GM23338 (cell line): ENCODE data around the gene AKNA. TPM values are rescaled to one million over a fixed set of nuclear protein-coding genes. Genes with fewer than 3 reads are reported as not detected.

ENCODE experiments used
- ATAC-seq: fragments of 200-7000 bp; cut with Tn5 transposase; 3 replicates; pipeline ENCODE4 v1.9.1; 2020
- DNase-seq: peaks from one replicate; pipeline ENCODE4 v3.0.0-alpha.2; 2015; ENCODE audit warnings: low spot score
- H2AFZ ChIP-seq: fragments of 200-600 bp; sonication (generic); 2 replicates; pipeline ENCODE4 v1.8.0; 2016; ENCODE audit warnings: antibody characterized with exemption, mild to moderate bottlenecking, moderate library complexity
- H3F3A ChIP-seq: fragments of 200-600 bp; sonication (generic); replicated peaks from 2 replicates; pipeline ENCODE4 v1.8.0; 2017; ENCODE audit warnings: antibody characterized with exemption, mixed run types, low read depth
- H3K27ac ChIP-seq: fragments of 200-600 bp; sonication (generic); 2 replicates; pipeline ENCODE4 v1.6.1; 2016; ENCODE audit warnings: low read depth
- H3K27me3 ChIP-seq: fragments of 200-600 bp; sonication (generic); 2 replicates; pipeline ENCODE4 v1.8.0; 2016; ENCODE audit warnings: mild to moderate bottlenecking, mixed run types, moderate library complexity; ENCODE audit not compliant: insufficient read depth
- H3K36me3 ChIP-seq: fragments of 200-600 bp; sonication (generic); 2 replicates; pipeline ENCODE4 v1.8.0; 2016; ENCODE audit warnings: mild to moderate bottlenecking; ENCODE audit not compliant: insufficient read depth
- H3K4me1 ChIP-seq: fragments of 200-600 bp; sonication (generic); 2 replicates; pipeline ENCODE4 v1.8.0; 2016; ENCODE audit warnings: mild to moderate bottlenecking, moderate library complexity; ENCODE audit not compliant: insufficient read depth
- H3K4me2 ChIP-seq: fragments of 200-600 bp; sonication (generic); 2 replicates; pipeline ENCODE4 v1.7.1; 2017; ENCODE audit warnings: mixed run types
- H3K4me3 ChIP-seq: fragments of 200-600 bp; sonication (generic); 2 replicates; pipeline ENCODE4 v1.6.1; 2016; ENCODE audit warnings: mixed run types
- H3K79me2 ChIP-seq: fragments of 200-600 bp; sonication (generic); replicated peaks from 2 replicates; pipeline ENCODE4 v1.8.0; 2017; ENCODE audit warnings: mild to moderate bottlenecking; ENCODE audit not compliant: insufficient read depth
- H3K9me2 ChIP-seq: fragments of 200-600 bp; sonication (generic); 2 replicates; pipeline ENCODE4 v1.8.0; 2017; ENCODE audit not compliant: insufficient read depth
- H4K20me1 ChIP-seq: fragments of 200-600 bp; sonication (generic); replicated peaks from 2 replicates; pipeline ENCODE4 v1.8.0; 2017; ENCODE audit warnings: mild to moderate bottlenecking; ENCODE audit not compliant: insufficient read depth
- H3K27ac Mint-ChIP-seq: 2 replicates; pipeline ENCODE4 v1.8.0; 2020; ENCODE audit warnings: inconsistent platforms, mild to moderate bottlenecking, moderate library complexity, mixed read lengths
- H3K27me3 Mint-ChIP-seq: 3 replicates; pipeline ENCODE4 v1.8.0; 2022; ENCODE audit warnings: low read depth, mild to moderate bottlenecking, moderate library complexity, mixed read lengths, inconsistent platforms; ENCODE audit not compliant: insufficient read depth, poor library complexity
- H3K36me3 Mint-ChIP-seq: 3 replicates; pipeline ENCODE4 v1.8.0; 2021; ENCODE audit warnings: low read depth, mild to moderate bottlenecking, inconsistent platforms, moderate library complexity, mixed read lengths
- H3K4me1 Mint-ChIP-seq: 3 replicates; pipeline ENCODE4 v1.8.0; 2020; ENCODE audit warnings: mild to moderate bottlenecking, inconsistent platforms, mixed read lengths
- H3K4me3 Mint-ChIP-seq: 3 replicates; pipeline ENCODE4 v1.8.0; 2021; ENCODE audit warnings: moderate library complexity, mild to moderate bottlenecking, inconsistent platforms, mixed read lengths
- H3K9me3 Mint-ChIP-seq: 3 replicates; pipeline ENCODE4 v1.8.0; 2020; ENCODE audit warnings: moderate library complexity, mild to moderate bottlenecking, inconsistent platforms, mixed read lengths
- JUNB ChIP-seq: IDR thresholded peaks from one replicate; pipeline ENCODE4 v1.6.1; 2016; ENCODE audit warnings: antibody characterized with exemption; ENCODE audit not compliant: unreplicated experiment
- NANOG ChIP-seq: IDR thresholded peaks from 2 replicates; pipeline ENCODE4 v1.6.1; 2016; ENCODE audit warnings: antibody characterized with exemption, borderline replicate concordance
- POLR2AphosphoS5 ChIP-seq: IDR thresholded peaks from 2 replicates; pipeline ENCODE4 v1.6.1; 2016; ENCODE audit warnings: antibody characterized with exemption, low read depth
- ZNF114 ChIP-seq: fragments of 250-450 bp; sonication (Bioruptor Pico); IDR thresholded peaks from 2 replicates; pipeline ENCODE4 v1.5.0; 2020; ENCODE audit warnings: mild to moderate bottlenecking, moderate library complexity
- ZNF331 ChIP-seq: fragments of 250-450 bp; sonication (Bioruptor Pico); IDR thresholded peaks from 2 replicates; pipeline ENCODE4 v1.5.0; 2020; ENCODE audit warnings: low read depth, mild to moderate bottlenecking, moderate library complexity
- polyA plus RNA-seq: library from polyadenylated mRNA; unstranded; fragments of >200 nt; fragmentation: Nextera tagmentation; extraction: Ambion mirVana; gene quantifications from 2 replicates; pipeline ENCODE4 v1.2.1, GENCODE V29; 2016
- total RNA-seq: library from RNA; depleted of rRNA; stranded (reverse); fragments of >200 nt; shearing (Covaris generic); gene quantifications from 2 replicates; pipeline ENCODE4 v1.2.3, GENCODE V29; 2014
- TF ChIP-seq, protein P1 (sequence below), 2 experiments: fragments of 200-600 bp in 1 of 2; sonication (generic) in 1 of 2; conservative IDR thresholded peaks; 2 replicates each; pipeline versions ENCODE4 v1.5.1 to v1.6.1; 2016 to 2017; ENCODE audit warnings: antibody characterized with exemption in 2 of 2, low read depth in 2 of 2, mild to moderate bottlenecking in 2 of 2, moderate library complexity in 1 of 2
- TF ChIP-seq, protein P2 (sequence below): IDR thresholded peaks from 2 replicates; pipeline ENCODE4 v1.6.1; 2016; ENCODE audit warnings: antibody characterized with exemption
- TF ChIP-seq, protein P3 (sequence below): fragments of 250-450 bp; sonication (Bioruptor Pico); IDR thresholded peaks from 2 replicates; pipeline ENCODE4 v1.5.0; 2020; ENCODE audit warnings: mild to moderate bottlenecking, moderate library complexity

AKNA gene
- total and polyA plus RNA-seq, 2 experiments from 2014 or later = 9.0 to 28.1 TPM

DNA sequence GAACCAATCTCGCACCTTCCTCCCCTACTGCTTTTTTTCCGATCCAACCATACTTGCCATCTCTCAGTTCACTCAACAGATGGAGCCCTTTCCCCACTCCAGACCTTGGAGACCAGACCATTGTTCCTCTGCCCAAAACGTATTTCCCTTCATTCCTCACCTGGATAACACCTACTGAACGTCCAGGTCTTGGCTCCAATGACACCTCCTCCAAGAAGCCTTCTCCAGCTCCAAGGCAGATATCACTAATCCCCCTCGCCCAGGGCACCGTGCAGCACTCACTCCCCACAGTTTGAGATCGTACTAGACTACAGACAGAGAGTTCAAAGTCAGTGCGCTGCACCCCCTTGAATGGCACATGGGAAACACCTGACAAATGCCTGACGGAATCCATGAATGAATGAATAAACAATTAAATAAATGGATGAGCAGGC lies 47.1 kb upstream of the AKNA start:
- ATAC-seq = peak; percentile 94
- no peaks in the 10 kb centered on the region for H3K36me3 Mint-ChIP-seq
- H3K27ac ChIP-seq = no peak overlapping the region

DNA sequence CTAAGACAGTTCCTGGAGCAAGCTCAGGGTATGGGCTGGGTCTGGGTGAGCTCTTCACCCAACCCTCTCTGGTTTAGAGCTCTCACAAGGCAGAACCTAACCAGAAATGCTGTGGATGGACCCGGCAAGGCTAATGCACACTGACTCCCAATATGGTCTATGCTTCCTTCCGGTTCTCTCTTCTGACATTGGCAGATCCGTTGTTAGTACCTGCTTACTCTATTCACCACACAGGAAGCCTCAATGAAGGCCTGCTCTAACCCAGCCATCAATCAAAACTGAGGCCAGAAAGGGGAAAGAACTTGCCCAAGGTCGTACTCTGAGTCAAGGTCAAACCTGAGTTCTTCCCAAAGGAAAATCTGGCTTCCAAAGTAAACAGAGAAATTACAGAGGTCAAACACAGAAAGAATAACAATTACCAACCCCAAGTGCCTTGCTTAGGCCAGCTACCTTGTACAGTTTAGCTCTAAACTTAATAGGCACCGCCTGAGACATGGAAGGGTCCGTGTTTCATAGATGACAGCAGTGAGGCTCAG lies 46.0 kb upstream of the AKNA start:
- no peak overlapping the region for H3K4me2 ChIP-seq
- TF ChIP-seq, protein P1, sequence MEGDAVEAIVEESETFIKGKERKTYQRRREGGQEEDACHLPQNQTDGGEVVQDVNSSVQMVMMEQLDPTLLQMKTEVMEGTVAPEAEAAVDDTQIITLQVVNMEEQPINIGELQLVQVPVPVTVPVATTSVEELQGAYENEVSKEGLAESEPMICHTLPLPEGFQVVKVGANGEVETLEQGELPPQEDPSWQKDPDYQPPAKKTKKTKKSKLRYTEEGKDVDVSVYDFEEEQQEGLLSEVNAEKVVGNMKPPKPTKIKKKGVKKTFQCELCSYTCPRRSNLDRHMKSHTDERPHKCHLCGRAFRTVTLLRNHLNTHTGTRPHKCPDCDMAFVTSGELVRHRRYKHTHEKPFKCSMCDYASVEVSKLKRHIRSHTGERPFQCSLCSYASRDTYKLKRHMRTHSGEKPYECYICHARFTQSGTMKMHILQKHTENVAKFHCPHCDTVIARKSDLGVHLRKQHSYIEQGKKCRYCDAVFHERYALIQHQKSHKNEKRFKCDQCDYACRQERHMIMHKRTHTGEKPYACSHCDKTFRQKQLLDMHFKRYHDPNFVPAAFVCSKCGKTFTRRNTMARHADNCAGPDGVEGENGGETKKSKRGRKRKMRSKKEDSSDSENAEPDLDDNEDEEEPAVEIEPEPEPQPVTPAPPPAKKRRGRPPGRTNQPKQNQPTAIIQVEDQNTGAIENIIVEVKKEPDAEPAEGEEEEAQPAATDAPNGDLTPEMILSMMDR (conservative IDR thresholded peaks at IDR 0.05; ENCODE audit: low read depth in 2 of 2) = no peak
- TF ChIP-seq ZNF331 = no peak
- TF ChIP-seq, protein P2, sequence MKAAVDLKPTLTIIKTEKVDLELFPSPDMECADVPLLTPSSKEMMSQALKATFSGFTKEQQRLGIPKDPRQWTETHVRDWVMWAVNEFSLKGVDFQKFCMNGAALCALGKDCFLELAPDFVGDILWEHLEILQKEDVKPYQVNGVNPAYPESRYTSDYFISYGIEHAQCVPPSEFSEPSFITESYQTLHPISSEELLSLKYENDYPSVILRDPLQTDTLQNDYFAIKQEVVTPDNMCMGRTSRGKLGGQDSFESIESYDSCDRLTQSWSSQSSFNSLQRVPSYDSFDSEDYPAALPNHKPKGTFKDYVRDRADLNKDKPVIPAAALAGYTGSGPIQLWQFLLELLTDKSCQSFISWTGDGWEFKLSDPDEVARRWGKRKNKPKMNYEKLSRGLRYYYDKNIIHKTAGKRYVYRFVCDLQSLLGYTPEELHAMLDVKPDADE = no peak
- TF ChIP-seq JUNB = no peak
- TF ChIP-seq, protein P3, sequence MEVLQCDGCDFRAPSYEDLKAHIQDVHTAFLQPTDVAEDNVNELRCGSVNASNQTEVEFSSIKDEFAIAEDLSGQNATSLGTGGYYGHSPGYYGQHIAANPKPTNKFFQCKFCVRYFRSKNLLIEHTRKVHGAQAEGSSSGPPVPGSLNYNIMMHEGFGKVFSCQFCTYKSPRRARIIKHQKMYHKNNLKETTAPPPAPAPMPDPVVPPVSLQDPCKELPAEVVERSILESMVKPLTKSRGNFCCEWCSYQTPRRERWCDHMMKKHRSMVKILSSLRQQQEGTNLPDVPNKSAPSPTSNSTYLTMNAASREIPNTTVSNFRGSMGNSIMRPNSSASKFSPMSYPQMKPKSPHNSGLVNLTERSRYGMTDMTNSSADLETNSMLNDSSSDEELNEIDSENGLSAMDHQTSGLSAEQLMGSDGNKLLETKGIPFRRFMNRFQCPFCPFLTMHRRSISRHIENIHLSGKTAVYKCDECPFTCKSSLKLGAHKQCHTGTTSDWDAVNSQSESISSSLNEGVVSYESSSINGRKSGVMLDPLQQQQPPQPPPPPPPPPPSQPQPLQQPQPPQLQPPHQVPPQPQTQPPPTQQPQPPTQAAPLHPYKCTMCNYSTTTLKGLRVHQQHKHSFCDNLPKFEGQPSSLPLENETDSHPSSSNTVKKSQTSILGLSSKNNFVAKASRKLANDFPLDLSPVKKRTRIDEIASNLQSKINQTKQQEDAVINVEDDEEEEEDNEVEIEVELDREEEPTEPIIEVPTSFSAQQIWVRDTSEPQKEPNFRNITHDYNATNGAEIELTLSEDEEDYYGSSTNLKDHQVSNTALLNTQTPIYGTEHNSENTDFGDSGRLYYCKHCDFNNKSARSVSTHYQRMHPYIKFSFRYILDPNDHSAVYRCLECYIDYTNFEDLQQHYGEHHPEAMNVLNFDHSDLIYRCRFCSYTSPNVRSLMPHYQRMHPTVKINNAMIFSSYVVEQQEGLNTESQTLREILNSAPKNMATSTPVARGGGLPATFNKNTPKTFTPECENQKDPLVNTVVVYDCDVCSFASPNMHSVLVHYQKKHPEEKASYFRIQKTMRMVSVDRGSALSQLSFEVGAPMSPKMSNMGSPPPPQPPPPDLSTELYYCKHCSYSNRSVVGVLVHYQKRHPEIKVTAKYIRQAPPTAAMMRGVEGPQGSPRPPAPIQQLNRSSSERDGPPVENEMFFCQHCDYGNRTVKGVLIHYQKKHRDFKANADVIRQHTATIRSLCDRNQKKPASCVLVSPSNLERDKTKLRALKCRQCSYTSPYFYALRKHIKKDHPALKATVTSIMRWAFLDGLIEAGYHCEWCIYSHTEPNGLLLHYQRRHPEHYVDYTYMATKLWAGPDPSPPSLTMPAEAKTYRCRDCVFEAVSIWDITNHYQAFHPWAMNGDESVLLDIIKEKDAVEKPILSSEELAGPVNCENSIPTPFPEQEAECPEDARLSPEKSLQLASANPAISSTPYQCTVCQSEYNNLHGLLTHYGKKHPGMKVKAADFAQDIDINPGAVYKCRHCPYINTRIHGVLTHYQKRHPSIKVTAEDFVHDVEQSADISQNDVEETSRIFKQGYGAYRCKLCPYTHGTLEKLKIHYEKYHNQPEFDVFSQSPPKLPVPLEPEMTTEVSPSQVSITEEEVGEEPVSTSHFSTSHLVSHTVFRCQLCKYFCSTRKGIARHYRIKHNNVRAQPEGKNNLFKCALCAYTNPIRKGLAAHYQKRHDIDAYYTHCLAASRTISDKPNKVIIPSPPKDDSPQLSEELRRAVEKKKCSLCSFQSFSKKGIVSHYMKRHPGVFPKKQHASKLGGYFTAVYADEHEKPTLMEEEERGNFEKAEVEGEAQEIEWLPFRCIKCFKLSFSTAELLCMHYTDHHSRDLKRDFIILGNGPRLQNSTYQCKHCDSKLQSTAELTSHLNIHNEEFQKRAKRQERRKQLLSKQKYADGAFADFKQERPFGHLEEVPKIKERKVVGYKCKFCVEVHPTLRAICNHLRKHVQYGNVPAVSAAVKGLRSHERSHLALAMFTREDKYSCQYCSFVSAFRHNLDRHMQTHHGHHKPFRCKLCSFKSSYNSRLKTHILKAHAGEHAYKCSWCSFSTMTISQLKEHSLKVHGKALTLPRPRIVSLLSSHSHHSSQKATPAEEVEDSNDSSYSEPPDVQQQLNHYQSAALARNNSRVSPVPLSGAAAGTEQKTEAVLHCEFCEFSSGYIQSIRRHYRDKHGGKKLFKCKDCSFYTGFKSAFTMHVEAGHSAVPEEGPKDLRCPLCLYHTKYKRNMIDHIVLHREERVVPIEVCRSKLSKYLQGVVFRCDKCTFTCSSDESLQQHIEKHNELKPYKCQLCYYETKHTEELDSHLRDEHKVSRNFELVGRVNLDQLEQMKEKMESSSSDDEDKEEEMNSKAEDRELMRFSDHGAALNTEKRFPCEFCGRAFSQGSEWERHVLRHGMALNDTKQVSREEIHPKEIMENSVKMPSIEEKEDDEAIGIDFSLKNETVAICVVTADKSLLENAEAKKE (CRISPR knock-in tag) = no peak
- TF ChIP-seq ZNF114 (CRISPR knock-in tag) = no peak
- TF ChIP-seq NANOG = no peak
- no peak for TF ChIP-seq POLR2AphosphoS5
- H3K27ac ChIP-seq = no peak overlapping the region
- H3K36me3 Mint-ChIP-seq = no peaks in the 10 kb centered on the region
- no peaks in the 10 kb centered on the region for H3K27me3 ChIP-seq
- DNase-seq = no peak
- H3K4me3 ChIP-seq = no peak overlapping the region
- no peaks in the 10 kb centered on the region for H3K36me3 ChIP-seq
- no peaks in the 10 kb centered on the region for H3K9me2 ChIP-seq
- no peaks in the 10 kb centered on the region for H3K4me1 ChIP-seq
- H3K79me2 ChIP-seq = no peaks in the 10 kb centered on the region
- no peak overlapping the region for H2AFZ ChIP-seq
- no peak overlapping the region for H3K4me3 Mint-ChIP-seq
- H3K27ac Mint-ChIP-seq = no peak overlapping the region
- H3K9me3 Mint-ChIP-seq = no peaks in the 10 kb centered on the region
- H3K27me3 Mint-ChIP-seq = peaks cover 2% of the 10 kb centered on the region
- H3F3A ChIP-seq = no peaks in the 10 kb centered on the region
- no peaks in the 10 kb centered on the region for H4K20me1 ChIP-seq
- H3K4me1 Mint-ChIP-seq = peaks cover 5% of the 10 kb centered on the region; the same call in 1 of the 3 replicates
- no peak for ATAC-seq

More for the DNA sequence above, 47.1 kb upstream of the AKNA start:
- peak; percentile 87 for DNase-seq
- TF ChIP-seq POLR2AphosphoS5 = no peak
- TF ChIP-seq, protein P1 (conservative IDR thresholded peaks at IDR 0.05; ENCODE audit: low read depth in 2 of 2) = peak; percentile 83 to 94
- H3K4me1 Mint-ChIP-seq = peaks cover 5% of the 10 kb centered on the region; the same call in 1 of the 3 replicates
- Histone ChIP-seq H3K4me2 (no peak overlapping the region), H3K79me2 (no peaks in the 10 kb centered on the region), H2AFZ (peak overlapping the region; percentile 33; the same call in 1 of the 2 replicates), H4K20me1 (no peaks in the 10 kb centered on the region), H3K36me3 (no peaks in the 10 kb centered on the region), H3K9me2 (no peaks in the 10 kb centered on the region), H3F3A (no peaks in the 10 kb centered on the region), H3K4me1 (no peaks in the 10 kb centered on the region), H3K27me3 (no peaks in the 10 kb centered on the region), H3K4me3 (no peak overlapping the region)
- no peaks in the 10 kb centered on the region for H3K9me3 Mint-ChIP-seq
- H3K4me3 Mint-ChIP-seq = no peak overlapping the region
- H3K27me3 Mint-ChIP-seq = peaks cover 2% of the 10 kb centered on the region
- no peak overlapping the region for H3K27ac Mint-ChIP-seq
